GM23248 (cell line): ENCODE data around the gene FGL2.

Experiments
- EZH2 ChIP-seq: fragments of 200-600 bp; sonication (generic); IDR thresholded peaks from 2 replicates; pipeline ENCODE4 v1.6.1; 2018; ENCODE audit warnings: antibody characterized with exemption, mild to moderate bottlenecking; ENCODE audit not compliant: insufficient read depth, poor library complexity, severe bottlenecking
- EZH2phosphoT487 ChIP-seq: fragments of 200-600 bp; sonication (generic); IDR thresholded peaks from 2 replicates; pipeline ENCODE4 v1.6.1; 2018; ENCODE audit warnings: antibody characterized with exemption, moderate library complexity, mild to moderate bottlenecking, low read depth; ENCODE audit not compliant: insufficient read depth

GRCh38 chr7:77184990-77185389 lies 14.6 kb downstream of the FGL2 start:
- TF ChIP-seq EZH2 (no peak), EZH2phosphoT487 (no peak)
